Measurements from ENCODE around the gene CORO6. TPM values are rescaled to one million over a fixed set of nuclear protein-coding genes. Genes with fewer than 3 reads are reported as not detected.

CORO6 gene
- total RNA-seq, 3 donors from 2014 or later = 9.8 to 12.3 (median 11.8) TPM

DNA sequence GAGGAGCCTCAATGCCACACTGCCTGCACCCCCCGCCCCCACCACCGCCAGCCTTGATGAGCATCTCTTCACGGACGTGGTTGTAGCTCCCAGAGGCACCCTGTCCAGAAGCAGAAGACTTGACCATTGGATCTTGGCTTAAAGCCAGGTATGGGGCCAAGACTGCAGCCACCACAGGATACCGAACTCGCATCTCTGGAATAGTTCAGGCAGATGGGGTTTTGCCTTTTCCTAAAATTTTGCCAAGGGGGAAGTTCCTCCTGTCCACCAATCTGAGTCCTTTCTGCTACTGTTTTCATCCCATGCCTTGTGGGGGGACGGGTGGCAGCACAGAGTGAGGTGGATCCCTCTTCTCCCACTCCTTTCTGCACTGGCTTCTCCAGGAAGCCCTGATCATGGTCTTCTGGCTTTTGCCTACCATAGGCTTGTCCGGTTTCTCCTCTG lies 939 bp downstream of the CORO6 start:
- DNase-seq = no peak
- peaks cover 47% of the 10 kb centered on the region for H3K4me1 Mint-ChIP-seq (ENCODE audit: low read depth)

DNA sequence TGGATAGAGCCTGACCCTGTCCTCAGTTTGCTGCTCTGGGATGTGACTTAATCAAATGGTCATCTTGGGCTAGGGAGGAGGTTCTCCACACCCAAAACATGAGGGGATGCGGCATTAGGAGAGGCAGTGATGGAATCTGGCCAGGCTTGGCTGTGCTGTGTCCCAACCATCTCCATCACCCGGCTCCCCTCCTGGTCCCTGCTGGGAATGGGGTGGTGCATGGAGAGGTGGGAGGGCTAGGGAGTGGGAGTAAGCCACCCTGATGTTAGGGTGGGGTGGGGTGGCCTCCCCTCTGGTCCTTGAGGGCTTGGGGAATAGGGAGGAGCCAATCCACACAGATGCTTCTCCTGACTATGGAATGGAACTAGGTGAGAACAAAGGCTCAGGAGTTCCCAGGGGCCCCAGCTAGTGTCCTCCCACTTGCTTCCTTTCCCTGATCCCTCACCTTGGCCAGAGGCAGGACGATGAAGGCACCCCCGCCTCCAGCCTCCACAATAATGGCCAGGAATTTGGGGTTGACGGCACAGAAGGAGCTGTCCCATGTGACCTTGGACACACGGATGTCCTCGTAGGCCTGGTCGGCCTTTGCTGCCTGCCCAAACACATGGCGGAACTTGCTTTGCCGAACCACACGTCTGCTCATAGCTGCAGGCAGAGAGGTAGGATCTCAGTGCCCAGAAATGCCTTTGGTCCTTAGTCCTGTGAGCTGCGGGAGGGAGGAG lies 1.8 kb downstream of the CORO6 start:
- ATAC-seq (no peak), DNase-seq (no peak)
- no peaks in the 10 kb centered on the region for H3K27me3 Mint-ChIP-seq (ENCODE audit: low read depth)
- H3K4me1 Mint-ChIP-seq (ENCODE audit: low read depth) = peaks cover 53% of the 10 kb centered on the region
- no peaks in the 10 kb centered on the region for H3K36me3 Mint-ChIP-seq (ENCODE audit: insufficient read depth)
- no peaks in the 10 kb centered on the region for H3K9me3 Mint-ChIP-seq
- H3K4me3 Mint-ChIP-seq = peak overlapping the region; percentile 21

More for the DNA sequence above, 939 bp downstream of the CORO6 start:
- H3K4me3 Mint-ChIP-seq = peak overlapping the region; percentile 81
- H3K9me3 Mint-ChIP-seq = no peaks in the 10 kb centered on the region
- H3K27me3 Mint-ChIP-seq (ENCODE audit: low read depth) = no peaks in the 10 kb centered on the region
- H3K36me3 Mint-ChIP-seq (ENCODE audit: insufficient read depth) = no peaks in the 10 kb centered on the region
- no peak for ATAC-seq

DNA sequence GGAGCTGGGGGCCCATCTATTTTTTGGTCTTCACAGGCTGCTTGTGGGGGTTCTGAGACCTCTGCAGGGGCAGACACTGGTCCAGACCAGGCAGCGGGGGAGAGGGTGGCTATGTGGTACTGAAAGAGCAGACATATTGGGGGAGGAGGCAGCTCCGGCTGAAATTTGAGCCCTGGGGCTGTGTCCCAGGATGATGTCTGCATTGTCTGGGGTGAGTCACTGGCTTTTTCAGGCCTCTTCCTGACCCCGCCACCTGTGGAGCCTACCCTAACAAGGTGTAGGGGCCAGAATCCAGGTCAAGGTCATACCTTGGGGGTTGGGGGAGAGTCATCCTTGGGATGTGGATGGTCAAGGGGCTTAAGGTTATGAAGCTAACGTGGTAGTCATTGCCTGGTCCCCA lies 2.4 kb downstream of the CORO6 start:
- Mint-ChIP-seq H3K4me3 (no peak overlapping the region), H3K27me3 (ENCODE audit: low read depth) (no peaks in the 10 kb centered on the region), H3K9me3 (no peaks in the 10 kb centered on the region), H3K36me3 (ENCODE audit: insufficient read depth) (no peaks in the 10 kb centered on the region), H3K4me1 (ENCODE audit: low read depth) (peaks cover 50% of the 10 kb centered on the region)
- no peak for ATAC-seq
- no peak for DNase-seq

DNA sequence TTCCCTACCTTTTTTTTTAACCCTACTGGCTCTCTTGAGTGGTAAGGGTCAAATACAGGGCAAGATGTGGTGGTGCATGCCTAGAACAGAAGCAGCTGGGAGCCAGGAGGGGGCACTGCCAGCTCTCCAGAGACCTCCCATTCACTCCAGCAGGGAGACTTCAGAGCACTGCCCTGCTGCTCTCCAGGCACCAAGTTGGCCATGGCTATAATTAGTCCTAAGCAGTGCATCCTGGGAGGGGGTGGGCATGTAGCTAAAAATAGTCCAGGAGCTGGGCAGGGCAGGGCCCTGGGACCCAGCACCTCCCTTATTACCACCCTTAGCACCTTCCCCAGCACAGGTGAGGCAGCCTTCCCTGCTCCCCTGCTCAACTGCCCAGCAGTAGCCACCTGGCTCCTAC lies 3.5 kb downstream of the CORO6 start:
- DNase-seq (no peak), ATAC-seq (no peak)
- H3K4me3 Mint-ChIP-seq = no peak overlapping the region
- no peaks in the 10 kb centered on the region for H3K36me3 Mint-ChIP-seq (ENCODE audit: insufficient read depth)
- peaks cover 51% of the 10 kb centered on the region for H3K4me1 Mint-ChIP-seq (ENCODE audit: low read depth)
- H3K9me3 Mint-ChIP-seq = no peaks in the 10 kb centered on the region
- no peaks in the 10 kb centered on the region for H3K27me3 Mint-ChIP-seq (ENCODE audit: low read depth)

DNA sequence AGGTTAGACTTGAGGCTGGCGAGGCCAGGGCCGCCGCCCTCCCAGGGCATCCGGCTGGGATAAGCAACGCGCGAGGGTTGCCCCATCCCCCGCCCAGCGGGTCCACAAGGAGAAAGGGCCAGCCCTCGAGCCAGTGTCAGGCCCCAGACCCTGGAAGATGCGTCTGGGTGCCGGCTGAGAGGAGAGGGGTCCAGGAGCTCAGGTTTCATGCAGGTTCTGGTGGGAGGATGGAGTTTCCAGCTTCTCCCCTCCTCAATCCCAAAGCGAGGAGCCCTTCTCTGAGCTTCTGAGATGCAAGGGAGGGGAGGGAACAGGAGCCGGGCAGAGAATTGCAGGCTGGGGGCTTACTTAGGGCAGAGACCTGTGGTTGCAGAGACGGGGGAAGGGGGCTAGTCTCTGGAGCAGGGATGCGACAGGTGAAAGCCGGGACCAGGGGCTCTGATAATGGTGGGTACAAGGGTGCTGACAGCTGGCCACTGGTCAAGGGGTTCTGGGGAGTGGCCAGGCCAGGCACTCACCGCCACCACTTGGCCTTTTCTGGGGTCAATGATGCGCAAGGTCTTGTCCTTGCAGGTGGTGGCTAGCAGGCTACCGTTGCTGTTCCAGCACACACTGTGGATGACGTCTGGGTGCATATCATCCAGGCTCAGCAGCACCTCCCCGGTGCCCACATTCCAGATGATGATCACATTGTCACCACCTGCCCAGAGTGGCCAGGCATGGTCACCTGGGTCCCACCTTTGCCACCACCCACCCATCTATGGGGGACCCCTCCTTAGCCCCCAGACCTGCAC lies 4.2 kb downstream of the CORO6 start:
- H3K4me3 Mint-ChIP-seq = peak overlapping the region; percentile 80
- H3K36me3 Mint-ChIP-seq (ENCODE audit: insufficient read depth) = no peaks in the 10 kb centered on the region
- ATAC-seq (no peak), DNase-seq (no peak)
- peaks cover 49% of the 10 kb centered on the region for H3K4me1 Mint-ChIP-seq (ENCODE audit: low read depth)
- H3K9me3 Mint-ChIP-seq = no peaks in the 10 kb centered on the region
- H3K27me3 Mint-ChIP-seq (ENCODE audit: low read depth) = no peaks in the 10 kb centered on the region

DNA sequence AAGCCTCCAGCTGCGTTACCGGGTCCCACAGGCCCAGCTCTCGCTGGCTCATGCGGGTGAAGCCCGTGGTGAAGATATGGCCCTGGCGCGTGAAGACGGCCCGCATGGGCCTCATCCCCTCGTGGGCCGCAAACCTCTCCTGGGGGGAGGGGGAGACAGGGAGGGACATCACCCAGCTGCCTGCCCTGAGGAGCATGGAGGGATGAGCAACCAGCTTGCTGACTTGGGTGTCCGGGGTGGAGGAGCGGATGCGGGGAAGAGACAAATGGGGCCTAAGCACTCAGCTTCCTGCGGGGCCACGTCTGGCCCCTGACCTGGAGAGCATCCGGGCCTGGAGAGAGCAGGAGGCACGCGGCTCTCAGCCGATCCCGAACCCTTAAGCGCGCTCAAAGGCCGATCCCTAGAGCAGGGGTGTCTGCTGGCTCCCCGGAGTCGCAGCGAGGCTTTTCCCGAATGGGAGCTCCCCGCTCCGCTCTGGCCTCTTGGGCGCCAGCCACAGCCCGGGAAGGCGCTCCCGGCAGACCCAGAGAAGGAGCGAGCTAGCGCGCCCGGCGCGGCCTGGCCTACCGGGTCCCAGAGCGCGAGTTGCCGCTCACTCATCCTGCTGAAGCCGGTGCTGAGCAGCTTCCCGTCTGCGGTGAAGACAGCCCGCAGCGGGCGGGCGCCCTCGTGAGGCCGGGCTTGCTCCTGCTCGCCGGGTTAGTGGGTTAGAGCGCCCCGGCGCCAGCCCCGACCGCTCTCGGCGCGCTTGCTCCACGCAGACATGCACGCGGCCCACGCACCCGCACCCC lies 5.0 kb downstream of the CORO6 start:
- ATAC-seq (peak; percentile 42 to 46), DNase-seq (peak; percentile 89)
- no peaks in the 10 kb centered on the region for H3K36me3 Mint-ChIP-seq (ENCODE audit: insufficient read depth)
- H3K9me3 Mint-ChIP-seq = no peaks in the 10 kb centered on the region
- no peaks in the 10 kb centered on the region for H3K27me3 Mint-ChIP-seq (ENCODE audit: low read depth)
- peak overlapping the region; percentile 80 for H3K4me3 Mint-ChIP-seq
- H3K4me1 Mint-ChIP-seq (ENCODE audit: low read depth) = peaks cover 42% of the 10 kb centered on the region

DNA sequence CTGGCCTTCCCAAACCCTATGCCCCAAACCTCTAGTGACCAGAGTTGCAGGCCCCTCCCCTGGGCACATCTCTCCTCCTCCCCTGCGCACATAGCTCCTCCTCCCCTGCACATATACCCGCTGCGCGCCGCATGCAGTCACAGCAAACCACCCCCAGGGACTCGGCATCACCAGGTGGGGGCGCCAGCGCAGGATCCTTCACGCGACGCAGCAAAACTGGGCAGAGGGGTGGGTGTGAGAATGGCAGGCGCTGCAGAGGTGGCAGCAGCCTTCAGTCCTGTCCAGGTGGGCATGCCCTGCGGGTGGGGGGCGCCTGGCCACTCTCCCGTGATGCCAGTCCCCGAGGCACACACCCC lies 5.6 kb downstream of the CORO6 start:
- Mint-ChIP-seq H3K4me1 (ENCODE audit: low read depth) (peaks cover 41% of the 10 kb centered on the region), H3K9me3 (no peaks in the 10 kb centered on the region)
- DNase-seq = peak; percentile 88

DNA sequence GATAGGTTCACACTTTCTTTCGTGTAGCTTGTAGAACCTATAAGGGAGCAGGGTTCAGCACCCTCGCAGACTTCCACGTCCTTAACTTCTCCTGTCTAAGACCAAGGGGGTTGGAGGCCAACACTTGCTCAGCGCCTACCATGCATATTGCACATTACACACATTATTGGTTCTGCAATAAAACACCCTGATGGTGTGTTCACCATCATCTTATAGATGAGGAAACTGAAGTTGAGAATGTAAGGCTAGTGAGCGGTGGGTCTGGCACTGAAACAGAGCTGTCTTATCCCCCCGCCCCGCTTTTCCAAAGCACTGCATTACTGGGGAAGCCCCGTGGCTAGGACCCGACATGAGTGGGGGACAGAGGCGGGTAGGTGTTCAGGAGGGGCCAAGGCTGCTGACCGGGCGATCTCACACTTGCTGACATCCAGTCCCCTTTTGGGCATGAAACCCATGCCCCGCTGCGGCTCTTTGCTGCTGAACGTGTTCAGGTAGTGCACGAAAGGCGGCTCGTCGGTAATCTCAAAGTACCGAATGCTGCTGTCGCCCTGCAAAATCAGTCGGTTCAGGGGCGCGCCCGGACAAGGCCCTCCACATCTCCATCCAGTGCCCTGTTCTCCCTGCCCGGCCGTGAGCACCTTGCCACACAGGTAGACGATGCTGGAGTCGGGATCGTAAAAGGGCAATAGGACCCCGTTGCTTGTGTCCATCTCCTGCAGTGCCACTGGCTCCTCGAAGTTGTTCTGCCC lies 6.2 kb downstream of the CORO6 start:
- Mint-ChIP-seq H3K36me3 (ENCODE audit: insufficient read depth) (no peaks in the 10 kb centered on the region), H3K4me1 (ENCODE audit: low read depth) (peaks cover 37% of the 10 kb centered on the region), H3K27me3 (ENCODE audit: low read depth) (no peaks in the 10 kb centered on the region), H3K9me3 (no peaks in the 10 kb centered on the region), H3K4me3 (peak overlapping the region; percentile 80)
- DNase-seq (no peak), ATAC-seq (no peak)

More for the DNA sequence above, 5.6 kb downstream of the CORO6 start:
- peak; percentile 68 to 70 for ATAC-seq
- H3K36me3 Mint-ChIP-seq (ENCODE audit: insufficient read depth) = no peaks in the 10 kb centered on the region
- H3K4me3 Mint-ChIP-seq = peak overlapping the region; percentile 80
- H3K27me3 Mint-ChIP-seq (ENCODE audit: low read depth) = no peaks in the 10 kb centered on the region

DNA sequence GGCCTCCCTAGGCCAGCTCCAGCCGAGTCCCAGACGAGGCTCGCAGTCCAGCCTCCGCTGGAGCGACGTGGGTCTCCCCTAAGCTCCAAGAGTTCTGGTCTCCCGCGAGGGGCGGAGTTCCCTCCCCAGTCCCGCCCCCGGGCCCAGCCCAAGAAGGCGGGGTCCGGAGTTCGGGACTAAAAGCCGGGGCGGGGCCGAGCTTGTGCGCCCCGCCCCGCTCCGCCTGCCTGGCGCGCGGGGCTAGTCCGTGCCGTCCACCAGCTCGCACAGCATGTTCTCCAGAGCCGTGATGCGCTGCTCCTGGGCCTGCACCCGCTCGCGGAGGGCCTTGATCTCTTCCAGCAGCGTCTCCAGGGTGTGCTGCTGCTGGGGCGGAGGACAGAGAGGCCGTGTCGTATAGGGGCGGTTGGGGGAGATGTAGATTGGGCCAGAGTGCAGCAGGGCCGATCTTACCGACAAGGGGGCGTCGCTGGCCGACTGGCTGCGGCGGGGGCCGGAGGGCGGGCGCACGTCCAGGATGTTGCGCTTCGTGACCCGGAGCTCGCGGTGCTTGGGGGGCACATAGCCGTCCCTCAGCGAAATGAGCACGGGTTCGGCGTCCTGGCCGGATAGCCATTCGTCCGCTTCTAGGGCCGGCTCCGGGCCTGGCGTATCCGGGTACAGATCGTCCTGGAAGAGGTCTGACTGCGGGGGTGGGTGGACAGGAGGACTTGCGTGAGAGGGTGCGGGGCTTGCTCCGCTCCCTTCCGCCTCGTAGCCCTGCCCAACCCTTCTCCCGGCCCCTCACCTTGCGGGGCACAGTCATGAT lies 7.0 kb downstream of the CORO6 start:
- Mint-ChIP-seq H3K9me3 (no peaks in the 10 kb centered on the region), H3K27me3 (ENCODE audit: low read depth) (no peaks in the 10 kb centered on the region), H3K36me3 (ENCODE audit: insufficient read depth) (no peaks in the 10 kb centered on the region), H3K4me1 (ENCODE audit: low read depth) (peaks cover 37% of the 10 kb centered on the region), H3K4me3 (peak overlapping the region; percentile 80)
- ATAC-seq (peak; percentile 63), DNase-seq (peak; percentile 82)

DNA sequence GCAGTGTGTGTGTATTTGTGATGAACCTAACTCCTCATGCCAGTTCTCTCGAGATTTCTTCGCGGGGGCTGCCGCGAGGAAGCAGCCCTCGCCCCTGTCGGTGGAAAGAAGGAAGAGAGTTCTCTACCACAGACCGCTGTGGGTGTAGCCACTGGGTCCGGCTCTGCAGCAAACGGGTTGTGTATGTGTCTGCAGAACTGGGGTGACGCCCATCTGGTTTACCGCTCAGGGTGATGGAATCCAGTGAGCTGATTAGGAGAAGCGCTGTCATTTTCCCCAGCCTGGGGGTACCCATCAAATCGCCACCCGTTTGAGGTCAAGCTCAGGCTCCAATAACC lies 7.7 kb downstream of the CORO6 start:
- ATAC-seq = peak; percentile 9 to 10
- H3K9me3 Mint-ChIP-seq = no peaks in the 10 kb centered on the region
- no peaks in the 10 kb centered on the region for H3K36me3 Mint-ChIP-seq (ENCODE audit: insufficient read depth)
- peaks cover 37% of the 10 kb centered on the region for H3K4me1 Mint-ChIP-seq (ENCODE audit: low read depth)
- peak overlapping the region; percentile 80 for H3K4me3 Mint-ChIP-seq
- DNase-seq = peak; percentile 51
- no peaks in the 10 kb centered on the region for H3K27me3 Mint-ChIP-seq (ENCODE audit: low read depth)

DNA sequence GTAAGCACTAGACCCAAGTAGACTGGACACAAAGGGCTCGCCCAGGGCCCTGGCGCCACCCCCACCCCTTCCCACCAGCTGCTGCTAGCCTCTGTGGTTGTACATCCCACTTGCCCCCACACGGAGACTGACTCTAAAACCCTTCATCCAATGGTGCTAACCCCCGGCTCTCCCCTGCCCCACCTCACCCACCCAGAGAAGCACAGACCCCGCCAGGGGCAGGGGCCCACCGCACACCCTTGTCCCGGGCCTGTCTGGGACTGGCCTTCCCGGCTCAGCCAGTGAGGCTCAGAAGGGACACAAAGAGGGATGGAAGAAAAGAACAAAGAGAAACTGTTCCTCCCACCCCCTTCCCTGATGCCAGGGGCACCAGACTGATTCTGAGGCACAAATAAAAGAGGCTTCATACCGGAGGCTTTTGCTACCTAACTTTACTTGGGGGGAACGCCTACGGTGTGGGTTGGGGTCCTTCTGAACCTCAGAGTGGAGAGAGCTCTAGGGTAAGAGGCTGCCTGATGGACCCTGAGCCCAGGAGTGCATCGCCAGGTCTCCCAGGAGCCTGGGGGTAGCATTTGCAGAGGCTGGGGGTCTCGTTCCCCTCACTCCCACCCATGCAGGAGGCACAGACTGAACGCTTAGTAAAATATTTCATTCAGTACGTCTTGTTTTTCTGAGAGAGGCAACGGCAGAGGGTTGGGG lies 8.2 kb downstream of the CORO6 start:
- H3K9me3 Mint-ChIP-seq = no peaks in the 10 kb centered on the region
- no peaks in the 10 kb centered on the region for H3K36me3 Mint-ChIP-seq (ENCODE audit: insufficient read depth)
- H3K4me1 Mint-ChIP-seq (ENCODE audit: low read depth) = peaks cover 37% of the 10 kb centered on the region
- H3K27me3 Mint-ChIP-seq (ENCODE audit: low read depth) = no peaks in the 10 kb centered on the region
- no peak for ATAC-seq
- no peak for DNase-seq
- H3K4me3 Mint-ChIP-seq = peak overlapping the region; percentile 80

DNA sequence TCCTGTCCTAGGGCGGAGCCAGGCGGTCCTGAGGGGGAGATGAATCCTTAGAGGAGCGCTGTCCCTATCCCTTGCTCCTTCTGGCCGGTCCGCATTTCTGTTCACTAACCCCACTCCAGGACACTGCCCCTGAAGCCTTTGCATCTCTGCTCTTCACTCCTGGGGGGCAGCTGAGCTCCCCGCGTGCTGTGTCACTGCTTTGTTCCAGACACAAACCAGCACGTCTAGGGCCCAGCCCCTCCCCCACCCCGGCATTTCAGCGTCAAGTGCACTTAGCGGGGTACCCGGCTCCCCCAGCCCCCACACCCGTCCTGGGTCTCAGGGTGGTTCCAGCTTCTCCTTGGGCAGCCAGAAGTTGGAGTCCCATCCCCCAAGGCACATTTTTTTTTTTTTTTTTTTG lies 8.9 kb downstream of the CORO6 start:
- H3K9me3 Mint-ChIP-seq = no peaks in the 10 kb centered on the region
- H3K27me3 Mint-ChIP-seq (ENCODE audit: low read depth) = no peaks in the 10 kb centered on the region
- no peaks in the 10 kb centered on the region for H3K36me3 Mint-ChIP-seq (ENCODE audit: insufficient read depth)
- no peak for ATAC-seq
- H3K4me1 Mint-ChIP-seq (ENCODE audit: low read depth) = peaks cover 37% of the 10 kb centered on the region
- no peak for DNase-seq
- peak overlapping the region; percentile 63 for H3K4me3 Mint-ChIP-seq

DNA sequence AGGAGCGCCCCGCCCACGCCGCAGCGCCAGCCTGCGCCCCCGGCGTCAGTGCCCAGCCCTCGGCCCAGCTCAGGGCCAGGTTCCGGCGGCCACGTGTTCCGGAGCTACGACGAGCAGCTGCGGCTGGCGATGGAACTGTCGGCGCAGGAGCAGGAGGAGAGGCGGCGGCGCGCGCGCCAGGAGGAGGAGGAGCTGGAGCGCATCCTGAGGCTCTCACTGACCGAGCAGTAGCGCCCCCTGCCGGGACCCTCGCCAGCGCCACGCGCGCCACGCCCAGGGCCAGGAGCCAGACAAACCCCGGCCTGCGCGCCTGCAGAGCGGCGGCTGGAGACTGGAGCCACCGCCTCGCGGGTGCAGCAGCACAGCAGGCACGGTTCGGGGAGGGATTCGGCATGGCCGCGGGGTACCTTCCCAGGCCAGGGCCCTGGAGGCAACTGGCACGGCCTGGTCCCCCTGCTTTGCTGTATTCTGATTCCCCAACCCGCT lies 9.3 kb downstream of the CORO6 start:
- no peaks in the 10 kb centered on the region for H3K27me3 Mint-ChIP-seq (ENCODE audit: low read depth)
- DNase-seq = peak; percentile 95
- H3K36me3 Mint-ChIP-seq (ENCODE audit: insufficient read depth) = no peaks in the 10 kb centered on the region
- peak overlapping the region; percentile 63 for H3K4me3 Mint-ChIP-seq
- H3K4me1 Mint-ChIP-seq (ENCODE audit: low read depth) = peaks cover 37% of the 10 kb centered on the region
- H3K9me3 Mint-ChIP-seq = no peaks in the 10 kb centered on the region
- ATAC-seq = peak; percentile 47 to 56

Data from activated T-cell treated with anti-CD3 and anti-CD28 coated beads, Interleukin-2, amount 50 U/mL, for 4 hours (primary cell).